BE2C (cell line): ENCODE measurements around the gene NDST1.
A peak's percentile ranks its signal among the peaks of the same experiment; 100 is the strongest.

Source experiments
- DNase-seq: peaks from one replicate; pipeline ENCODE4 v3.0.0-alpha.2; 2020
- H3K27me3 ChIP-seq: fragments of 250-450 bp; sonication (Bioruptor Pico); 2 replicates; pipeline ENCODE4 v1.5.1; 2020; ENCODE audit warnings: mild to moderate bottlenecking
- H3K36me3 ChIP-seq: fragments of 250-450 bp; sonication (Bioruptor Pico); 2 replicates; pipeline ENCODE4 v1.5.1; 2020; ENCODE audit warnings: mild to moderate bottlenecking
- H3K4me1 ChIP-seq: fragments of 250-450 bp; sonication (Bioruptor Pico); 2 replicates; pipeline ENCODE4 v1.5.1; 2020
- H3K4me3 ChIP-seq: 2 replicates; pipeline ENCODE4 v1.5.1; 2011; ENCODE audit warnings: low read depth, low read length
- H3K9me3 ChIP-seq: fragments of 250-450 bp; sonication (Bioruptor Pico); 2 replicates; pipeline ENCODE4 v1.5.1; 2020
- TF ChIP-seq, protein P1 (sequence below): IDR thresholded peaks from 2 replicates; pipeline ENCODE4 v1.5.1; 2012; ENCODE audit warnings: mild to moderate bottlenecking, low read depth, low read length

NDST1 gene

DNA sequence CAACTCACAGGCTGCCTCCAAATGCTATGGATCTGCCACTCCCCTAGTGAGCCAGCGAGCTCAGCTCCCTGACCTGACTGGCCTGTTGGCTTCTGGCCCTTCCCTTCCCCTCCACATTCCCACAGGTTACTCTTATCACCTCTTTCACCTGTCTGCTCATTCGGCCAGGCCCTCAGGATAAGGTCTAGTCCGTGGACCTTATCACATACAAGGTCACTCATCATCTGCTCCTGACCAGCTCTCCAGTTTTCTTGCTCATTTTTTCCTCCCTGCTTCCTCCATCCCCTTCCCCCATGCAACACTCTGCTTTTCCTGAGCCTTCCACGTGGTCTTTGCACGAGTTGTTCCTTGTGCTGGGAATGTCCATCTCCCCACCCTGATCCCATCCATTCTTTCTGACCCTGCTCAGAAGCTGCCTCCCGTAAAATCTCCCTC is 25.9 kb upstream of the NDST1 start:
- TF ChIP-seq, protein P1, sequence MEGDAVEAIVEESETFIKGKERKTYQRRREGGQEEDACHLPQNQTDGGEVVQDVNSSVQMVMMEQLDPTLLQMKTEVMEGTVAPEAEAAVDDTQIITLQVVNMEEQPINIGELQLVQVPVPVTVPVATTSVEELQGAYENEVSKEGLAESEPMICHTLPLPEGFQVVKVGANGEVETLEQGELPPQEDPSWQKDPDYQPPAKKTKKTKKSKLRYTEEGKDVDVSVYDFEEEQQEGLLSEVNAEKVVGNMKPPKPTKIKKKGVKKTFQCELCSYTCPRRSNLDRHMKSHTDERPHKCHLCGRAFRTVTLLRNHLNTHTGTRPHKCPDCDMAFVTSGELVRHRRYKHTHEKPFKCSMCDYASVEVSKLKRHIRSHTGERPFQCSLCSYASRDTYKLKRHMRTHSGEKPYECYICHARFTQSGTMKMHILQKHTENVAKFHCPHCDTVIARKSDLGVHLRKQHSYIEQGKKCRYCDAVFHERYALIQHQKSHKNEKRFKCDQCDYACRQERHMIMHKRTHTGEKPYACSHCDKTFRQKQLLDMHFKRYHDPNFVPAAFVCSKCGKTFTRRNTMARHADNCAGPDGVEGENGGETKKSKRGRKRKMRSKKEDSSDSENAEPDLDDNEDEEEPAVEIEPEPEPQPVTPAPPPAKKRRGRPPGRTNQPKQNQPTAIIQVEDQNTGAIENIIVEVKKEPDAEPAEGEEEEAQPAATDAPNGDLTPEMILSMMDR, result no peak
- Histone ChIP-seq H3K36me3 (no peaks in the 10 kb centered on the region), H3K9me3 (no peaks in the 10 kb centered on the region), H3K4me1 (0 out of 2 replicates have a peak, but pooled peaks cover 4% of the 10 kb centered on the region), H3K27me3 (no peaks in the 10 kb centered on the region), H3K4me3 (no peak overlapping the region)
- no peak for DNase-seq

DNA sequence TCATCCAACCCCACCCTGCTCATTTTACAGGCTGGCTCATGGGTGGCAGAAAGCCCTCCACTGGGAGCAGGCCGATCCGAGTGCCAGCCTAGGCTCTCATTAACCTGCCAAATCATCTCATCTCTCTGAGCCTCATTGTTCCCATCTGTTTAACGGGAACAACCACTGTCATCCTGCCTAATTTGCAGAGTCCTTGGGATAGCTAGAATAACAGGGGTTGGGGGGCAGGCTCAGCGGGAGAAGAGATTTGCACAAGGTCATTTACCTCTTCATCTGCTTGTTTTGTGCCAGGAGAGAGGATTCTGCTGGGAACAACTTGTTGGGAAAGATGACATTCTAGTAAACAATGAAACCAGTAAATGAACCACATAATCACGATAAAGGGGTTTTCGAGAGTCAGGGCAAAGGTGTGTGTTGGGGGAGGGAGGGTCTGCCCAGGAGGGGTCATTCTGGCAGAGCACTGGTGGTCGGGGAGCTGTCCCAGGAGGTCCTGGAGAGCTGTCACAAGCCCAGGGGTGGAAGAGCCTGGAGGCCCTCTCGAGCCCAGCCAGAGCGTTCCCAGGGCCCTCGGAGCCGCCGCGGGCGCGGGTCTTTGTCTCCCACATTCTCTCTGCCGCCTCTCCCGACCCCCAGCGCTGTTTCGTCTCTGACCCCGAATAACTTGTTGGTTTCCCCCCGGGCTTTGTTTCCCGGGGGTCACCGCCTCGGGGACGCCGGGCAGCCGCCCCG is 22.8 kb upstream of the NDST1 start:
- no peak for DNase-seq
- peak overlapping the region; percentile 70 for H3K4me3 ChIP-seq
- no peaks in the 10 kb centered on the region for H3K36me3 ChIP-seq
- no peaks in the 10 kb centered on the region for H3K27me3 ChIP-seq
- H3K4me1 ChIP-seq, result peaks cover 10% of the 10 kb centered on the region
- TF ChIP-seq, protein P1, result no peak
- H3K9me3 ChIP-seq, result no peaks in the 10 kb centered on the region

DNA sequence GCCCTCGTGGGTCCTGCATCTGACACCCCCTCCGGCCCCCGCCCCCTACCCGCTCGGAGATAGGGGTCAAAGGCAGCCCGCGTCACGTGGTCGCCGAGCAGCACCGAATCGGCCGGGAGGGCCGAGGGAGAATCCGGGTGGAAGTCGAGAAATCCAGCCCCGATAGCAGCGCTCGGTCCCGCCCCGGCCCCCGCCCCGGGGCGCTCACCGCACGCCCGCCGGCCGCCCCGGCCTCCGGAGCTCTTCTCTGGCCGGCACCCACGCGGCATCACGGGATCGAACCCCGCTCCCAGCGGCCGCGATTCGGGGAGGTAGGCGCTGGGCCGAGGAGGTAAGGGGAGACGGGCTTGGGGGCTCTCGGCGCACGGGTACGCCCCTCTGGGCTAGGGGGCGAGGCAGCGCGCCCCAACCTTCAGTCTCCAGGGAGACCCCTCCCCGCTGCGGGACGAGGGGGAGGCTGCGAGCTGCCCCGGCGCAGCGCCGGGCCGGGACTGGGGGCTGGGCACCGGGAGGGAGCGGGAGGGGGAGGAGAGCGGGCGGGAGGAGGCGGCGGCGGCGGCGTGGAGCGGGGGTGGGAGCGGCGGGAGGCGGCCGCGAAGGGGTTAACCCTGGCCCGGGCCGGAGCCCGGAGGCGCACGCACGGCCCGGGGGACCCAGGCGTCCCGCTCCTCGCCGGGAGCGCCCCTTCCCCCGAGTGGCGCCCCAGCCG is 22.1 kb upstream of the NDST1 start:
- H3K4me1 ChIP-seq, result peaks cover 10% of the 10 kb centered on the region
- DNase-seq, result peak; percentile 79
- H3K36me3 ChIP-seq, result no peaks in the 10 kb centered on the region
- TF ChIP-seq, protein P1, result no peak
- peak overlapping the region; percentile 70 for H3K4me3 ChIP-seq
- no peaks in the 10 kb centered on the region for H3K9me3 ChIP-seq
- no peaks in the 10 kb centered on the region for H3K27me3 ChIP-seq

DNA sequence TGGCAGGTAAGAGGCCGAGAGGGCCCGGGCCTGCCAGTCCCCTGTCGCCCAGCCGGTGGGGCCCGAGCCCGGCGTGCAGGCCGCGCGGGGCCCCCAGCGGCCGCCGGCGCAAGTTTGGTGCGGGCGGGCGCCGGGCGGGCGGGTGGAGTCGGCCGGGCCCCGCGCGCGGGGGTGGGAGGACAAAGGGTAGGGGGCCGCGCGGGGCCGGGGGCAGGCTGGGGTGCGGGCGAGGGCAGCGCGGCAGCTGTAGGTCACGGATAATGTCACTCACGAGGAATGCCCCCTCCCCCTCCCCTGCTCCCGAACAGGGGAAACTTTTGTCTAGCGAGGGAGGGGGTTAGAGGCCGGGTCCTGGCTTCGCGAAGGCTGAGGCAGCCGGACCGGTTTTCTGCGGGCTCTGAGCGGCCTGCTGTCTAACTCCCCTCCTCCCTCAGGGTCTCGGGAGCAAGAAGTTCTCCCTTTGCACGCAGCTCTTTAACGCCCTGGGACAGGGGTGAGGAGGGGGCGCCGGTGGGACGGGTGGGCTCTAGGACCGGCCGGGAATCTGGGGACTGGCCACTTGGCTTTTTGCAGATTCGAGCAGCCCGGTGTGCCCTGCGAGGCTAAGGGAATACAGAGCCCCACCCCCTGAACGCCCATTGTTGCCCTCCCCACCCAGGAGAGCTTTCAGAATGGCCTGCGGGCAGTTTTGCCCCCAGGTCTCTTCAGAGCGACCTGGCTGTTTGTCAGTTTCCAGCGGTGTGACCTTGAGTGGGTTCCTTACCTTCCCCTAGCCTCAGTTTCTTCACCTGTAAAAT is 21.3 kb upstream of the NDST1 start:
- peak; percentile 80 for DNase-seq
- Histone ChIP-seq H3K4me3 (peak overlapping the region; percentile 70), H3K27me3 (no peaks in the 10 kb centered on the region), H3K36me3 (peaks cover 4% of the 10 kb centered on the region), H3K4me1 (peaks cover 15% of the 10 kb centered on the region), H3K9me3 (no peaks in the 10 kb centered on the region)
- TF ChIP-seq, protein P1, result no peak

DNA sequence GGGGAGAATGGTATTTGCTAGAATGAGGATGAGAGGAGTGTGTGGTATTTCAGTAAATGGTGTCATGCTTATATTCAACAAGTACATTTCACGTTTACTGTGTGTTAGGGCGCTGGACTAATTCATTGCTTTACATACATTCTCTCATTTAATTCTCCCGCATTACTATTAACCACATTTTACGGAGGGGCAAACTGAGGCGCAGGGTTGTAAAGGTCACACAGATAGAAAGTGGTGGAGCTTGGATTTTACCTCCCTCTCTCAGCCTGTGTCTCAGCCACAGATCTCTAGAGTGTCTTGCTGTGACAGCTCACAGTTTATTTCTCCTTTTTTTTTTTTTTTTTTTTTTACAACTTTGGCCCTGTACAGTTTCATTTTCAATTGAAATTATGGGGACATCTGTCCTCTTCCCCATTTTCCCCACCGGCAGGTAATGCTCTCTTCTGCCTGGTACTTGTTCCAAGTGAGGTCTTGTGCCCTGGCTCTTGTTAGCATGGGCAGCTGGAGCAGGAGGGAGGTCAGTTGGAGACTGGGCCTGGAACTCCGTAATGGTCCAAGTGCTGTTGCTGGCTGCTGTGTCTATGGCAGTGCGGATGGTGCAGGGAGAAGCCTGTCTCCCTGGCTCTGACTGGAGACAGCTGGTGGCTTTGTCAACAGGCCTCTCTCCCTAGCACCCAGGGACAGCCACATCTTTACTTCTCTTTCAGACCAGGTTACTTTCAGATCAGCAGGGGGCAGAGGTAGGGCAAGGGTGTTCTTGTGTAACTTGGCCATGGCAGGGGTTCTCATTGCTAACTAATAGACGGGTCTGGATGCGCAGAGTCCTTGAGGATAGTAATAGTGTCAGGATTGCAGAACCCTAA is 20.5 kb upstream of the NDST1 start:
- H3K36me3 ChIP-seq, result peaks cover 6% of the 10 kb centered on the region
- DNase-seq, result peak; percentile 49
- no peaks in the 10 kb centered on the region for H3K27me3 ChIP-seq
- TF ChIP-seq, protein P1, result peak; percentile 48
- peak overlapping the region; percentile 70 for H3K4me3 ChIP-seq
- H3K4me1 ChIP-seq, result peaks cover 15% of the 10 kb centered on the region
- no peaks in the 10 kb centered on the region for H3K9me3 ChIP-seq
